ENCODE results near the gene KIF25.

KIF25 gene

DNA sequence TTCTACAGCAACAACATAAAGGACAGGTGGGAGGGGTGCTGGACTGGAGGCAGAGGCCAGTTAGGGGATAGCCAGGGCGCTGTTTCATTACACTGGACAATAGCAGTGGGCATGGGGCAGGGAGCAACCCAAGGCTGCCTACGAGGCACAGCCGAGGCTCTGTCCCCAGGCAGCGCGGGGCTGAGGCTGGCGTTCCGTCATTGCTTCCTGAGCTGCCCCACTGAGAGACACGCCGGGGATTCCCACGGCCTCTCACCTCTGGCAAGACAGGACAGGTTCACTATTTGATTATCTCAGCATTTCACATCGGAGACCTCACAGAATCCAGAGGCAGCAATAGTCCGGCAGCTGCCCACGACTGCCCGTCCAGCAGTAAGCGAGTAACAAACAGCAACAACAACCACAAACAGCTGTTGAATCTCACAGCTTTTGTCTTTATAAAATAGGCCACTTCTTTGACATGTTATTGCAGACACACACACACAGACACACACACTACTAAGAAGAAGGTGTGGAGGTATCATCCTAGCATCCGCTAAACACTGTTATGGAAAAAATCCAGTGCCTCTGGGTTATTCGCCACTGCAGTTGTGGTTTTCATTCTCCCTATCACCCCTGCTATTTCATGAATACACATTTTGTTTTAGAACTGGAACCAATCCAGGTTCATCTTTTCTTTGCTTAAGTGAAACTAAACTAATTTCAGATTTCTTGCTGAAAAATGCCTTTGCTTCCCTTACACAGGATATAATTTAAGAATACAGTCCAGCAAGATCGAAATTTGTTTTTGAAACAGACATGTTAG is 19.5 kb downstream of the KIF25 start:
- no peak for DNase-seq (ENCODE audit: low read depth)

DNA sequence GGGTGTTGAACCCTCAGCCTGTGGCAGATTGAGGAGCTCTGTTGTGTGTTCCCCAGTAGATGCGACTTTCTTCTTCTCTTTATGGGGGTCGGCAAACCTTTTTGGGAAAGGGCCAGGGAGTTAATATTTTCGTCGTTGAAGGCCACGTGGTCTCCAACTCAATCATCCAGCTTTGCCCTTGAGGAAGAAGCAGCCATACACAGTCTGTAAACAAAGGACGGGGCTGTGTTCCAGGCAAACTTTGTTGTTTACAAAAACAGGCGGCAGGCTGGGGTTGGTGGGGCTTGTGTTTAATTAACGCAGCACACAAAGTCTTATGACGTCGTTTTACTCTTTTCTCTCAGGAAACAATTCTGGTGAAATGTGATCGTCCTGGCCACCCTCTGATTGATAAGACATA is 20.2 kb downstream of the KIF25 start:
- no peak for DNase-seq (ENCODE audit: low read depth)

DNA sequence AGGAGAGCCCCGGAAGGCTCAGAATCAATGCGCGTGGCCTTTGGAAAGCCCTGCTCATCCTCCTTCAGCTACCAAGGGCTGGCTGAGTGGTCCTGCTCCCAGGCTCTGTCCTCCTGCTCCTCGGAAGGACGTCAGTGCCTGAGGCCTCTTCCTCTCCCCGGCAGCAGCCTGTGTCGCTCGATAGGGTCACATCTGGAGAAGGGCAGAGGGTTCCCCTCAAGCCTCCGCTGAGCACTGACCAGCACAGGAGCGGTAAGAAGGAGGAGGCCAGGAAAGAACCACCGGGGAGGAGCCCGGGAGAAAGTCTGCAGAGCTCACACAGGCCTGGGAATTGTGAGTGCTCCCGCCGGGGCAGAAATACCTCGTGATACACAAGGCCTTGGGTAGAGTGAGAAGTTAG is 21.2 kb downstream of the KIF25 start:
- DNase-seq (ENCODE audit: low read depth), result no peak

DNA sequence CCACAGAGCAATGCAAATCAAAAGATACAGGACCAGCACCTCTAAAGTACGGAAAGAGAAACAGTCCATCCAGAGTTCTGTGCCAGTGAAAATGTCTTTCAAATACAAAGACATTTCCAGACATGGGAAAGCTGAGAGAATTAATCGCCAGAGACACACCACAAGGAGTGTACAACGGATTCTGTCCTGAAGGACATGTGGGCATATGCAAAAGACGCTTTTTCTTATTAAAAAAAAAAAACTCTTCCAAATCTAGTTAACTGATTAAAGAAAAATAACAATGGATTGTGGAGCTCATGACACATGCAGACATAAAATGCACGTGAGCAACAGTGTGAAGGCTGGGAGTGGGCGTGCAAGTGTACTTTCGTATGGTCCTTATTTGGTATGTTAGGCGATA is 22.8 kb downstream of the KIF25 start:
- no peak for DNase-seq (ENCODE audit: low read depth)

DNA sequence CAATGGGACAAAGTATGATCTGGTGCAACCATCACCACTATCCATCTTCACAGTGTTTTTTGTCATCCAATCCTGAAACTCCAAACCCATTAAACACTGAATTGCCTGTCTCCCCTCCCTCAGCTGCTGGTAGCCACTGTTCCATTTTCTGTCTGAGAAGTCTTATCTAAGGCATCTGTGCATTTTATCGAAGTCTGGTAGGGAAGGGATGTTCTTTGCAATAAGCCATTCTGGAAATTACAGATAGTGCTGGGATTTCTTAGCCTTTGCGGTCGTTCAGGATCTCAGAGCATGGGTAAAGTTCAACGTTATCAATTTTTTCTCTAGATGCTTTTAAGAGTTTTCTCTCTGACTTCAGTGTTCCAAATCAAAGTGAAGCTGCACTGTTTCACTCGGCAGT is 24.1 kb downstream of the KIF25 start:
- DNase-seq (ENCODE audit: low read depth), result no peak

DNA sequence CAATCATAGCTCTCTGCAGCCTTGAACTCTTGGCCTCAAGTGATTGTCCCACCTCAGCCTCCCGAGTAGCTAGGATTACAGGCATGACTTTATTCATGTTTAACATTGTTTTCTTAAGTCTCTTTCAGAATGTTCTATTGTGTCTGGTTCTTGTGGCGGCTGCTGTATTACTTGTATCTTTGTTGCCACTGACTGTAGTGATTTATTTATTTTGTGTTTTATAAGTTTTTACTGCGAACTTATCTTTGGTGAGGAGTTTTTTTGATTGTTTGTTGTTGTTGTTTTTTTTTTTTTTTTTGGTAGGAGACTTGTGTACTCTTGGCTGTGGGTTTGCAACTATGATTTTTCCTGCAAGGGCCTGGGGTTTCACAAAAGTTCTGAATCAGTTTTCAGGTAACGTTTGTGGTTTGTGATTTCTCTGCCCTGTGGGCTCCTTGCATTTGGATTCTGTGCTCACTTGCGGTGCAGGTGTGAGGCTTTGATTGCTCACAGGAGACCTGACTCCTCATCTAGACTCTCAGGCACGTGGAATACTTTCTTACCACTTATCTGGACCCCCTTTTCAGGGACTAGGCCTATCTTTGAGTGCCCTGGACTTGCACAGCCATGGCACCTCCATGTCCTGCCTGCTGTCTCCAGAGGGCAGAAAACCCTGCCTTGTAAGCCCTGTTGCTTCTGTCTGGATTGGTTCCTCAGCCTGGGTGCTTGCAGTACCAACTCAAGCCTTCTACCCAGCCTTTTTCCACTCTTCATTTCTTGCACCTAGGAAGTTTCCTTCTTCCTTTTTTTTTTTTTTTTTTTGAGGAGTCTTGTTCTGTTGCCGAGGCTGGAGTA is 25.2 kb downstream of the KIF25 start:
- no peak for DNase-seq (ENCODE audit: low read depth)

DNA sequence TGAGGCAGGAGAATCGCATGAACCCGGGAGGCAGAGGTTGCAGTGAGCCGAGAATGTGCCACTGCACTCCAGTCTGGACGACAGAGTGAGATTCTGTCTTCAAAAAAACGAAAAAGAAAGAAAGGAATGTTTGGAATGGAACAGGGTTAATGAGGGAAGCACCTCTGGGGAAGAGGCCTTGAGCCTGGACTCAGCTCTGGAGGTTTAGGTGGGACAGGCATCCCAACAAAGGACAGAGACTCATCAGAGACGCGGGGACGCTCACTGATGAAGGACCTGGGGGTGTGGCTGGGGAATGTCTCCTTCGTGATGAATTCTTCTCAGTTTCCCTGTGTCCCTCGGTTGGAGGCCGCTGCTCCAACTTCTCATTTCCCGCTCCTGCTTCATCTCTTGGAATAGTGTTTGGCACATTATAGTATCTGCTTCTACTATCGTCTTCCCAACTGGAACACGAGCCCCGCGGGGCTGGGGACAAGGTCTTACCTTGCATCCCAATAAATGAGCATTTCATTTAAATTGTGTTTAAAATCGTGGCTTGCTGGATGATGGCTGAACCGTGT is 27.6 kb downstream of the KIF25 start:
- DNase-seq (ENCODE audit: low read depth), result no peak

DNA sequence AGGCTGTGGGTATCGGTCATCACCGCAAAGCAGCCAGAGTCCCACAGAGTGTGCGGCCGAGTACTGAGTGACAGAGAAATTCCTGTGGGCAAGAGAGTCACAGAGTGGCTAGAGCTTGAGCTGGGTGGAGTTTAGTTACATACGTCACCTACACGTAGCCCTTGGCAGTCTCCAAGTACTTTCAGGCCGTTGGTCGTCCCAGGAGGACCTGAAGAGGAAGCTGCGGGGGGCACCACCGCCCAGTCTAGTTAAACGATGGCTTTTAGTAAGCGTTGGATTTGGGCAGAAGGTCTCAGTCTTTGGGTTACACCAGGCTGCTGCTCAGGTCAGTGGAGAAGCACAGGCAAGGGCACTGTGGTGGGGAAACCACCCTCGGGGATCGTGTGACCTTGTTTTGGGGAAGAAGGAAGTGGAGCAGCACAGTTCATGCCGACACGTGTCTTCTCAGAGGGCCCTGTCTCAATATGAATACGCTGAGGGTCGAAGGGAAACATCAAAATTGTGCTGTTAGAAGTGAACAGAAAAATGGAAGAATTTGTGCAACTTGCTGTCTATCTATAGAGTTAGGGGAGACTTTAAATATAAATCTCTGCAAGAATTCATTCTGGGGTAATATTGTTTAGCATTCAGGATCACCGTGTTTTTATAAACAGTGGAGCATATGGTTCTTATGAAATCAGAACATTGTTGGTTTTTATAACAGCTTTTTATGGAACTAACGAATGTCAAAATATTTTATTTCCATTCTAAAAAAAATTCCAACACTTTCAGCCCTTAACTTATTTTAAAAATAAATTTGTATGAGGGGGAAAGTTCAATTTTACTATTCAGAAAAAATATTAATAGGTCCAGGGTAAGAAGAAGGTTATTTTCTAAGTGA is 28.6 kb downstream of the KIF25 start:
- DNase-seq (ENCODE audit: low read depth), result no peak

DNA sequence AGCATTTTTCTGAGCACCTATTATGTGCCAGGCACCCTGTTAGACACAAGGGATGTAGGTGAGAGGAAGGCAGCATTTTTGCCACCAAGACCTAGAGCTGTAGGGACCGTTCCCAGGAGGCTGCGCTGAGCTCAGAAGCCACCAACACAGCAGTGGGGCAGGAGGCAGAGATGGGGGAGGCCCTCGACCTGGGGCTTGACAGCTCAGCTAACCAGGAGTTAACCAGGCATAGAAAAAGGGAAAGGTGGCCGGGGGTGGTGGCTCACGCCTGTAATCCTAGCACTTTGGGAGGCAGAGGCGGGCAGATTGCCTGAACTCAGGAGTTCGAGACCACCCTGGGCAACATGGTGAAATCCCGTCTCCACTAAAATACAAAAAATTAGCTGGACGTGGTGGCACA is 29.5 kb downstream of the KIF25 start:
- no peak for DNase-seq (ENCODE audit: low read depth)

DNA sequence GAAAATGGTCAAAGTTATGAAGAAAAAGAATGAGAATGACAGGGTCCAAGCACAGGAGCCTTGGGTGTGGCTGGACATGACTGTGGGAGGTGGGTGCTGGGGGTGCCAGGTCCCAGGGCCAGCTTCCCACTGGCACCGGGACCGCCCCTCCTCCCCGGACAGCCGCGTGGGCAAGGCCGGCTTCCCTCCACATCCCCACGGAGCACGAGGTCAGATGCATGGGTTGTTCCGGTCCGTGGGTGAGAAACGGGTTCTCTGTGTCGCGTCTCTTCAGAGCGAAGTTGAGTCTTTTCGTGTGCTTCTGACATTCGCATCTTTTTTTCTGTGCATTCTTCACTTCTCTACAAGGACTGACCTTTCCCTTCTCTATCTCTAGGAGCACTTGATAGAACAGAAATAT is 30.1 kb downstream of the KIF25 start:
- no peak for DNase-seq (ENCODE audit: low read depth)

DNA sequence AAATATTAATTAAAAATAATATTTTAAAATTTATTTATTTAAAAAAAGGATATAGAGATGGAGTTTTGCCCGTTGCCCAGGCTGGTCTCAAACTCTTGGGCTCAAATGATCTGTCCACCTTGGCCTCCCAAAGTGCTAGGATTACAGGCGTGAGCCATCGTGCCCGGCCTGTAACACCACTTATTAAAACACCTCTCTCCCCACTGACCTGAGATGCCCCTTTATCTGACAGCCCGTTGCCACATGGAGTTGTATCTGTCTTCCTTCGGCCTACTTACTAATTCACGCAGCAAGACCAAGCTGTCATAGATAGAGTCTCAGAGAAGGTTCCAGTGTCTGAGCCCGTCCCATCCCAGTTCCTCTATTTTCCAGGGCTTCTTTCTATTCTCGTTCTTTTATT is 30.7 kb downstream of the KIF25 start:
- DNase-seq (ENCODE audit: low read depth), result no peak

DNA sequence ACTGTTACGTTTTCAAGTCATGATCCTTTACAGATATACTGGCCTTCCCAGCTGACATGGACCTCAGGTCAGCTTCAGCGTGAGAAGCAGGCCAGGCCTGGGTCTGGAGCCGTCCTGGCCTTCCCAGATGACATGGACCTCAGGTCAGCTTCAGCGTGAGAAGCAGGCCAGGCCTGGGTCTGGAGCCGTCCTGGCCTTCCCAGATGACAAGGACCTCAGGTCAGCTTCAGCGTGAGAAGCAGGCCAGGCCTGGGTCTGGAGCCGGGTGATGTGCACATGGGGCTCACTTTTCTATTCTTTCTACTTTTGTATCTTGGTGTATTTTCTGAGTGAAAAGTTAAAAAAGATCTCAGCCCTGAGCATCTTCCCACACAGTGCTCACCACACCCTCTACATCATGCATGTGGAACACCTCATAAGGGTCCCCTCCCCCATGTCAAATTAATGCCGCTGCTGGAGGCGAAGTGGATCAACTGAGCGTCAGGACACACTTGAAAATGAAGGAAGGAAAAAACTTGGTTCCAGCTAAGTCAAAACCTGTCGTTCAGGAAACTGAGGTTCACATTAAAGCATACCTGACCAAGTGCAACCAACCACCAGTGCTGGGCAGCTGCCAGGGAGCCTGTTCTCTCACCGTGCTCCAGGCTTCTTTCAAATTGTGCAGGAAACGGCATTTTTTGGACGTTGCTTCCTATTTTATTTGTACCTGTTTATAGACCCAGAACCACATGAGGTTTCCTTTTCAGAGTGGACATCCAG is 32.2 kb downstream of the KIF25 start:
- DNase-seq (ENCODE audit: low read depth), result no peak

DNA sequence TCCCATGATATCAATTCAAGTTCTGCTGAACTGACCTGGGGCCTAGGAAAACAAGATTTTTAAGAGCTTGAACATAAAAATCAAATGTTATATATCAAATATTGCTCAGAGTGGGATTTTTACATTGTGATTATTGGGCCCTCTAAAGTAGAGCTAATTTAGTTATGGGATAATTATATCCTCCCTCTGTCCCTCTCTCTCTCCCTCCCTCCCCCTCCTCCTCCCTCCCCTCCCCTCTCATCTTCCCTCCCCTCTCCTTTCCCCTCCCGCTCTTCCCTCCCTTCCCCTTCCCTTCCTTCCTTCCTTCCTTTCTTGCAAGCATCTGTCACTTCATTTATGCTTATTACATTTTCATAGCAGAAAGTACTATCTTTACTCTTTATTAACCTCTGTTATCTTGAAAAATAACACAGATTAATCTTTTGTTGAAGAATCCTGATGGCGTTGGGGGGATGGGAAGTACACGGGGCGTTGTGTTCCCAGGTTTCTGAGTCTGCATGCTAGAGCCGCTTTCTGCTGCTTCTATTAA is 32.8 kb downstream of the KIF25 start:
- DNase-seq (ENCODE audit: low read depth), result no peak

DNA sequence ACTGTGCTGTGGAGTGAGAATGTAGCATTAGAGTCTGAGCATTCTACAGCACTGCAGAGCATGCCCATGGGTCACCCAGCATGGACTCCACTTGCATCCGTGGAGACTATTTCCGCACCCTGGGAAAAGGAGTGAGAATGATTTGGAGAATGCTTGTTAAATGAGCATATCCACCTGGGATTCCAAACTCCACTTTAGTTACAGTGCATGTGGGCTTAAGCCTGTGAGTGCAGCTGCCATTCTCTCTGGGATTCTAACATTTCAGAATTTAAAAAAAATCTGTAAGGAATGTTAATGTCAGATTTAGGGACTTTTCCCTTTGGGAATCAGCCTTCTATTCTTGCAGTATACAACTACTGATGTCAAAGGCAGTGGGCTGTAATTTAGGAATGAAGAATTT is 33.4 kb downstream of the KIF25 start:
- DNase-seq (ENCODE audit: low read depth), result no peak

DNA sequence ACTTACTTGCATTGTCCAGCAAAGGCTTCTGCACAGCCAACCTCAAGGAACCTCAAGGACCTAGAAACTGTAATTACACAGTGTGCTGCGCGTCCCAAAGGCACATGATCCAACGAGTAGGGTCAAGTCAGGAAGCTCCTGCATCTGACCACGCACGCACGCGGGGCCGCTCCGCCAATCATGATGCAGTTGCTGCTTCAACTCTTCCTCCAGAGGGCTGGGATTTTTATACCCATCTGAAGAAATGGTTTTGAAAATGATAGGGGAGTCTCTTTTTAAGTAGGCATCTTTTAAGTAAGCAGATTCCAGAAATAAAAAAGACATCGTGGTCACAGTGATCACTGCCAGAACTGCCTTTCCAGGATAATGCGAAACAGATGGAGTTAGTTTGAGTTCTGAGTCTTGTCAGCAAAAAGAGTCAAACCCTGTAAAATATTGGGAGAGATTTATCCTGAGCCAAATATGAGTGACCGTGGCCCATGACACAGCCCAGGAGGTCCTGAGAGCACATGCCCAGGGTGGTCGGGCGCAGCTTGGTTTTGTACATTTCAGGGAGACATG is 34.0 kb downstream of the KIF25 start:
- no peak for DNase-seq (ENCODE audit: low read depth)

DNA sequence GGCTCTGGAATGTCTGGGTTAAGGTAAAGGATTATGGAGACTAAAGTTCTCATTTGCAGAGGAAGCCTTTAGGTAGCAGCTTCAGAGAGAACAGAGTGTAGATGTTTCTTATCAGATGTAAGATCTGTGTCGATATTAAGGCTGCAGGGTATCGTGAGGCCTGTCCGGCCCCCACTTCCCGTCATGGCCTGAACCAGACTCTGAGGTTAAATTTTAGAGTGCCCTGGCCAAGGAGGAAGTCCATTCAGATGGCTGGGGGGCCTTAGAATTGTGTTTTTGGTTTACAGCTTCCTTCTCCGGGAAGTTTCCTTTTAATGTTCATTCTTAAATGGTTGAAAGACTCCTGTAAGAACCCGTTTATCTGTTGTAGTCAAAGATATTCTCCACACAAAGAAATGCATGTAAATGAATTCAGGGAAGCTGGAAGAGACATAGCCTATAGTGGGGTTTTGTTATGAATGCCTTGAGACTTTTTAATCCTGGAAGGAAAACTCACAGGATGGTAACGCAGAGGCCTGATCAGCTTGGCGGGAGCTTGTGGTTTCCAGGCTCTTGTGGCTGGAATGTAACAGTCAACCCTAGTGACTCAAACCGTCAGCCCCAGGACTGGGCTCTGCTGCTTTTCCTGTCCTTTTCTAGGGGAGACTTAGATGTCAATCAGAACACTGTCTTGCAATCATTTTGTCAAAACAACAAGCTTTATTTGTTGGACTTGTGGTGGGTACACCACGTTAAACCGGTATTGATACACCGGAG is 34.7 kb downstream of the KIF25 start:
- DNase-seq (ENCODE audit: low read depth), result no peak

DNA sequence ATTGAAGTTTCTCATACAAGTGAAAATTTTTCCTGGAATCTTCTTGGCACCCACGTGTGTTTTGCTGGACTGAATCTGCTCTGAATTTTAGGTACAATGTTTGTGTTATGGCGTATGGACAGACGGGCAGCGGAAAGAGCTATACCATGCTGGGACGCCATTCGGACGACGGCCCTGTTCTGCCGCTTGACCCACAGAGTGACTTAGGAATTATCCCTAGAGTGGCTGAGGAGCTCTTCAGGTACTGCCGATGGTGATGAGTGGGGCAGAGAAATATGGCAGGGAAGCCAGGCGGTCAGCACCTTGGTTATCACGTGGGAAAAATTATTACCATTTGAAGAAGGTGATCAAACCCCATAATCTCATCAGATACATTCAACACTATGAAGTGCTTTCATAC is 36.3 kb downstream of the KIF25 start:
- DNase-seq (ENCODE audit: low read depth), result no peak

DNA sequence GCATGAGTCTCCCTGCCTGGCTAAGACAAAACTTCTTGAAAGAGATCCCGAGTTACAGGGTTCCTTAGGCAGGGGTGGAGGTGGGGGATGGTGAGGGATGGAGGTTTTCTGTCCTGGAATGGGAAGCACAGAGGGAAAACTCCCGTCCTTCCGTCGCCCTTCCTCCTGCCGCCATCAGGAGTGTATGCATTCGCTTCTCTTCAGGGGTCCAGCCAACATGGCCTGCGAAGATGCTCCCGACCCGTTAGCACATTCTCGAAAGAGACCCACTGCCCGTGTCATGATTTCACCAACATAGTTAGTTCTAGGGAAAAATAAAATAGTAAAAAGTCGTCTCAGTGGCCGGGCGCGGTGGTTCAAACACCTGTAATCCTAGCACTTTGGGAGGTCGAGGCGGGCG is 37.1 kb downstream of the KIF25 start:
- DNase-seq (ENCODE audit: low read depth), result no peak

DNA sequence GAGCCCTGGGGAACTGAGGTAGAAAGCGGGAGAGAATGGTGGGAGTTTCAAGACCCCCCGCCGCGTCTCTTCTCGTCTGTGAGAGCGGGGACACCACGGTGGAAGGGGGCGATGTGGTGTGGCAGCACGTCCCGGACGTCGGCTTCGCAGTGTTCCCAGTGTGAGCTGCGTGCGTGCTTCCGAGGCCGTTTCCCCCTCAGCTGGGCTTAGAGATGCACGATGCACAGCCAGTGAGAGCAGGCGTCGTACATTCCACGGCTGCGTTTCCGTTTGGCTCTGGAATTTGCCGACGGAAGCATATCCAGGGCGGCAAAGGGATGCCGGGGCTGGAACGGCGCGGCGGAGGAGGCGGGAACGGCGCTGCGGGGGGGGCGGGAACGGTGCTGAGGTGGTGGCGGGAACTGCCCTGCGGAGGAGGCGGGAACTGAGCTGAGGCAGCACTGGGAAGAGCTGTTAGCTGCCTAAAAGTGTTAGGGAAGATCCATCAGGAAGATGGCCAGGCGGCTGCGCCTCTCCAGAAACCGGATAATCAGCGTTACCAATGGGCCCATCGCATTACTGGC is 37.7 kb downstream of the KIF25 start:
- DNase-seq (ENCODE audit: low read depth), result no peak

Measured in activated T-helper 9 cell treated with anti-CD3 and anti-CD28 coated beads, Interleukin-2, amount 50 U/mL, for 16 hours (primary cell).